Measurements from ENCODE around the gene AGPS.
"Not testable (repeated sequence)": the region's sequence is repeated elsewhere in the genome, so short reads cannot be mapped to it uniquely, and the experiment has no call there.

DNA sequence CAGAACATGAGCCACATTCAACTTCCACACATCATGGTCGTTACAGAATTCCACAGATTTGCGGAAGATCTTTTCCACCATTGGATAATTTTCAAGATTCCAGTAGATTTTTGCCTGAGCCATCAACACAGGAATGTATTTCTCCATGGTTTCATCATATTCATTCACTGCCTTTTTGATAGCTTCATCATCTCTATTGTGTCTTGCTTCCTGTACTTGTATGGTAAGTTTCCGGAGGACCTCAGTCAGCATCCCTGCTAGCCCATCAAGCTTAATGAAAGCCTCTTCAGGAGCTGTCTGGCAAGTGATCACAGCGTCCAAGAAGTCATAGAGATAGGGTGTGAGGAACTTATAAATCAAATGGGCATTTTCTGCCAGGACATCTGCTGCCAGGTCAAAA lies 158.8 kb downstream of the AGPS start:
- TF ChIP-seq, protein P1, sequence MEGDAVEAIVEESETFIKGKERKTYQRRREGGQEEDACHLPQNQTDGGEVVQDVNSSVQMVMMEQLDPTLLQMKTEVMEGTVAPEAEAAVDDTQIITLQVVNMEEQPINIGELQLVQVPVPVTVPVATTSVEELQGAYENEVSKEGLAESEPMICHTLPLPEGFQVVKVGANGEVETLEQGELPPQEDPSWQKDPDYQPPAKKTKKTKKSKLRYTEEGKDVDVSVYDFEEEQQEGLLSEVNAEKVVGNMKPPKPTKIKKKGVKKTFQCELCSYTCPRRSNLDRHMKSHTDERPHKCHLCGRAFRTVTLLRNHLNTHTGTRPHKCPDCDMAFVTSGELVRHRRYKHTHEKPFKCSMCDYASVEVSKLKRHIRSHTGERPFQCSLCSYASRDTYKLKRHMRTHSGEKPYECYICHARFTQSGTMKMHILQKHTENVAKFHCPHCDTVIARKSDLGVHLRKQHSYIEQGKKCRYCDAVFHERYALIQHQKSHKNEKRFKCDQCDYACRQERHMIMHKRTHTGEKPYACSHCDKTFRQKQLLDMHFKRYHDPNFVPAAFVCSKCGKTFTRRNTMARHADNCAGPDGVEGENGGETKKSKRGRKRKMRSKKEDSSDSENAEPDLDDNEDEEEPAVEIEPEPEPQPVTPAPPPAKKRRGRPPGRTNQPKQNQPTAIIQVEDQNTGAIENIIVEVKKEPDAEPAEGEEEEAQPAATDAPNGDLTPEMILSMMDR (IDR thresholded peaks at IDR 0.05; ENCODE audit: low read depth, low read length, poor library complexity, severe bottlenecking) = not testable (repeated sequence)
- not testable (repeated sequence) for TF ChIP-seq EZH2phosphoT487 (IDR thresholded peaks at IDR 0.05; ENCODE audit: borderline replicate concordance, low read length)
